Measurements from ENCODE around the gene LYRM4.

DNA sequence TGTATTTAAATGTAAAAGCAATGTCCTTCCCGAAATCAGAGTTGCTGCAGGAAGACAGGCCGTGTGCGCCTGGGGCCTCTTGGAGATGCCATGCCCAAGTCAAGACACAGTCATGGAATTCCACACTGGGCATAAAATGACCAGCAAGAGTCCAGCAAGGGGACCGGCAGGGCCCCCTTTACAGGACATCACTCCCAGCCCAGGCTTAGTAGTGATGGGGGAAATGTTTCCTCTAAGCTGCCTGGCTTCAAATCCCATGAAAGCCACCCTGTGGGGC, 177.5 kb downstream of the LYRM4 start:
- TF ChIP-seq ZNF331 (CRISPR knock-in tag; IDR thresholded peaks at IDR 0.05; ENCODE audit: low read depth) (no peak), EZH2phosphoT487 (IDR thresholded peaks at IDR 0.05; ENCODE audit: unreplicated experiment) (no peak), POLR2AphosphoS5 (IDR thresholded peaks at IDR 0.05; ENCODE audit: low read depth) (no peak), EZH2 (IDR thresholded peaks at IDR 0.05; ENCODE audit: low read depth, unreplicated experiment) (no peak), STAT1 (IDR thresholded peaks at IDR 0.05; ENCODE audit: unreplicated experiment) (no peak), JUNB (IDR thresholded peaks at IDR 0.05; ENCODE audit: unreplicated experiment) (no peak)
- TF ChIP-seq, protein P1, sequence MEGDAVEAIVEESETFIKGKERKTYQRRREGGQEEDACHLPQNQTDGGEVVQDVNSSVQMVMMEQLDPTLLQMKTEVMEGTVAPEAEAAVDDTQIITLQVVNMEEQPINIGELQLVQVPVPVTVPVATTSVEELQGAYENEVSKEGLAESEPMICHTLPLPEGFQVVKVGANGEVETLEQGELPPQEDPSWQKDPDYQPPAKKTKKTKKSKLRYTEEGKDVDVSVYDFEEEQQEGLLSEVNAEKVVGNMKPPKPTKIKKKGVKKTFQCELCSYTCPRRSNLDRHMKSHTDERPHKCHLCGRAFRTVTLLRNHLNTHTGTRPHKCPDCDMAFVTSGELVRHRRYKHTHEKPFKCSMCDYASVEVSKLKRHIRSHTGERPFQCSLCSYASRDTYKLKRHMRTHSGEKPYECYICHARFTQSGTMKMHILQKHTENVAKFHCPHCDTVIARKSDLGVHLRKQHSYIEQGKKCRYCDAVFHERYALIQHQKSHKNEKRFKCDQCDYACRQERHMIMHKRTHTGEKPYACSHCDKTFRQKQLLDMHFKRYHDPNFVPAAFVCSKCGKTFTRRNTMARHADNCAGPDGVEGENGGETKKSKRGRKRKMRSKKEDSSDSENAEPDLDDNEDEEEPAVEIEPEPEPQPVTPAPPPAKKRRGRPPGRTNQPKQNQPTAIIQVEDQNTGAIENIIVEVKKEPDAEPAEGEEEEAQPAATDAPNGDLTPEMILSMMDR (conservative IDR thresholded peaks at IDR 0.05; ENCODE audit: low read depth in 2 of 2), result no peak
- TF ChIP-seq, protein P2, sequence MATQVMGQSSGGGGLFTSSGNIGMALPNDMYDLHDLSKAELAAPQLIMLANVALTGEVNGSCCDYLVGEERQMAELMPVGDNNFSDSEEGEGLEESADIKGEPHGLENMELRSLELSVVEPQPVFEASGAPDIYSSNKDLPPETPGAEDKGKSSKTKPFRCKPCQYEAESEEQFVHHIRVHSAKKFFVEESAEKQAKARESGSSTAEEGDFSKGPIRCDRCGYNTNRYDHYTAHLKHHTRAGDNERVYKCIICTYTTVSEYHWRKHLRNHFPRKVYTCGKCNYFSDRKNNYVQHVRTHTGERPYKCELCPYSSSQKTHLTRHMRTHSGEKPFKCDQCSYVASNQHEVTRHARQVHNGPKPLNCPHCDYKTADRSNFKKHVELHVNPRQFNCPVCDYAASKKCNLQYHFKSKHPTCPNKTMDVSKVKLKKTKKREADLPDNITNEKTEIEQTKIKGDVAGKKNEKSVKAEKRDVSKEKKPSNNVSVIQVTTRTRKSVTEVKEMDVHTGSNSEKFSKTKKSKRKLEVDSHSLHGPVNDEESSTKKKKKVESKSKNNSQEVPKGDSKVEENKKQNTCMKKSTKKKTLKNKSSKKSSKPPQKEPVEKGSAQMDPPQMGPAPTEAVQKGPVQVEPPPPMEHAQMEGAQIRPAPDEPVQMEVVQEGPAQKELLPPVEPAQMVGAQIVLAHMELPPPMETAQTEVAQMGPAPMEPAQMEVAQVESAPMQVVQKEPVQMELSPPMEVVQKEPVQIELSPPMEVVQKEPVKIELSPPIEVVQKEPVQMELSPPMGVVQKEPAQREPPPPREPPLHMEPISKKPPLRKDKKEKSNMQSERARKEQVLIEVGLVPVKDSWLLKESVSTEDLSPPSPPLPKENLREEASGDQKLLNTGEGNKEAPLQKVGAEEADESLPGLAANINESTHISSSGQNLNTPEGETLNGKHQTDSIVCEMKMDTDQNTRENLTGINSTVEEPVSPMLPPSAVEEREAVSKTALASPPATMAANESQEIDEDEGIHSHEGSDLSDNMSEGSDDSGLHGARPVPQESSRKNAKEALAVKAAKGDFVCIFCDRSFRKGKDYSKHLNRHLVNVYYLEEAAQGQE (IDR thresholded peaks at IDR 0.05; ENCODE audit: unreplicated experiment), result no peak
- TF ChIP-seq, protein P3, sequence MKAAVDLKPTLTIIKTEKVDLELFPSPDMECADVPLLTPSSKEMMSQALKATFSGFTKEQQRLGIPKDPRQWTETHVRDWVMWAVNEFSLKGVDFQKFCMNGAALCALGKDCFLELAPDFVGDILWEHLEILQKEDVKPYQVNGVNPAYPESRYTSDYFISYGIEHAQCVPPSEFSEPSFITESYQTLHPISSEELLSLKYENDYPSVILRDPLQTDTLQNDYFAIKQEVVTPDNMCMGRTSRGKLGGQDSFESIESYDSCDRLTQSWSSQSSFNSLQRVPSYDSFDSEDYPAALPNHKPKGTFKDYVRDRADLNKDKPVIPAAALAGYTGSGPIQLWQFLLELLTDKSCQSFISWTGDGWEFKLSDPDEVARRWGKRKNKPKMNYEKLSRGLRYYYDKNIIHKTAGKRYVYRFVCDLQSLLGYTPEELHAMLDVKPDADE (IDR thresholded peaks at IDR 0.05), result no peak
